Measurements from ENCODE around the gene SPATA31D3. TPM values are rescaled to one million over a fixed set of nuclear protein-coding genes. Genes with fewer than 3 reads are reported as not detected.
"Not testable (repeated sequence)": the region's sequence is repeated elsewhere in the genome, so short reads cannot be mapped to it uniquely, and the experiment has no call there.

Gene SPATA31D3
- total and polyA plus RNA-seq, 4 donors = not detected

GRCh38 chr9:81984928-81985327 is 41.6 kb downstream of the SPATA31D3 start (continued):
- TF ChIP-seq RAD21 (IDR thresholded peaks at IDR 0.05) (no peak), ZBTB33 (IDR thresholded peaks at IDR 0.05) (no peak), FOXA2 (IDR thresholded peaks at IDR 0.05) (no peak), NR2F2 (IDR thresholded peaks at IDR 0.05) (no peak), TAF1 (conservative IDR thresholded peaks at IDR 0.05) (no peak), YY1 (IDR thresholded peaks at IDR 0.05) (no peak)

DNA sequence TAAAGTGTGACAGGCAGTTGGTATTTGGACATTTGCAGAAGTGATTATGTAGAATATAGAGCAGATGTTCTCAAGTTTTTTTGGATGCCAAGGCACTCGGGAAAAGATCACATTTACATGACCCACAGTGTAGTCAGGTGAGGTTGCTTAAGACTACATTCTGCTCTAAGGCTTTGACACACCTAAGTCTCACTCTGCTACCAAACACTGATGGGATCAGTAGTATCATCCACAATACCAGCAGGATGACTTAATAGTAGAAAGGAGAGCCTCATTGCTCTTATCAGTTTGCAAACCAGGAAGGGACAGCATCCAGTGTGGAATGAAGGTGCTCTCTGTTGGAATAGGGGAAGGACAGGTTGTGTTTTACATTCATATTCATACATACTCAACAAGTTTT is 42.8 kb downstream of the SPATA31D3 start:
- WGBS = 91% methylated on average over 1 of the region's 1 CpG
- Histone ChIP-seq H3K9ac (ENCODE audit: low read depth in 1 of 2, low read length in 2 of 2) (no peak overlapping the region), H3K36me3 (ENCODE audit: control insufficient read depth in 4 of 4, insufficient read depth in 3 of 4, low read depth in 1 of 4, low read length in 3 of 4) (no peaks in the 10 kb centered on the region), H3K27ac (ENCODE audit: low read depth in 1 of 2, low read length in 2 of 2) (no peak overlapping the region), H3K4me3 (ENCODE audit: low read depth in 1 of 3, low read length in 3 of 3) (no peak overlapping the region), H3K4me1 (ENCODE audit: control insufficient read depth in 4 of 4, insufficient read depth in 4 of 4, low read length in 3 of 4) (no peaks in the 10 kb centered on the region), H3K27me3 (ENCODE audit: control insufficient read depth in 4 of 4, insufficient read depth in 4 of 4, low read length in 3 of 4) (no peaks in the 10 kb centered on the region), H3K9me3 (ENCODE audit: control insufficient read depth in 4 of 4, low read length in 3 of 4) (no peaks in the 10 kb centered on the region)
- no peak for DNase-seq (ENCODE audit: low spot score)
- TF ChIP-seq YY1 (IDR thresholded peaks at IDR 0.05) = no peak
- no peak for TF ChIP-seq REST (IDR thresholded peaks at IDR 0.05)
- TF ChIP-seq, protein P1, sequence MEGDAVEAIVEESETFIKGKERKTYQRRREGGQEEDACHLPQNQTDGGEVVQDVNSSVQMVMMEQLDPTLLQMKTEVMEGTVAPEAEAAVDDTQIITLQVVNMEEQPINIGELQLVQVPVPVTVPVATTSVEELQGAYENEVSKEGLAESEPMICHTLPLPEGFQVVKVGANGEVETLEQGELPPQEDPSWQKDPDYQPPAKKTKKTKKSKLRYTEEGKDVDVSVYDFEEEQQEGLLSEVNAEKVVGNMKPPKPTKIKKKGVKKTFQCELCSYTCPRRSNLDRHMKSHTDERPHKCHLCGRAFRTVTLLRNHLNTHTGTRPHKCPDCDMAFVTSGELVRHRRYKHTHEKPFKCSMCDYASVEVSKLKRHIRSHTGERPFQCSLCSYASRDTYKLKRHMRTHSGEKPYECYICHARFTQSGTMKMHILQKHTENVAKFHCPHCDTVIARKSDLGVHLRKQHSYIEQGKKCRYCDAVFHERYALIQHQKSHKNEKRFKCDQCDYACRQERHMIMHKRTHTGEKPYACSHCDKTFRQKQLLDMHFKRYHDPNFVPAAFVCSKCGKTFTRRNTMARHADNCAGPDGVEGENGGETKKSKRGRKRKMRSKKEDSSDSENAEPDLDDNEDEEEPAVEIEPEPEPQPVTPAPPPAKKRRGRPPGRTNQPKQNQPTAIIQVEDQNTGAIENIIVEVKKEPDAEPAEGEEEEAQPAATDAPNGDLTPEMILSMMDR (IDR thresholded peaks at IDR 0.05; ENCODE audit: low read depth, low read length, missing input control) = no peak
- TF ChIP-seq SP1 (IDR thresholded peaks at IDR 0.05) = no peak
- no peak for TF ChIP-seq ZBTB33 (IDR thresholded peaks at IDR 0.05)
- no peak for TF ChIP-seq MAX (IDR thresholded peaks at IDR 0.05)
- TF ChIP-seq TAF1 (conservative IDR thresholded peaks at IDR 0.05) = no peak
- TF ChIP-seq GABPA (IDR thresholded peaks at IDR 0.05 in 1 of 2, conservative IDR thresholded peaks at IDR 0.05 in 1 of 2) = no peak
- TF ChIP-seq, protein P2, sequence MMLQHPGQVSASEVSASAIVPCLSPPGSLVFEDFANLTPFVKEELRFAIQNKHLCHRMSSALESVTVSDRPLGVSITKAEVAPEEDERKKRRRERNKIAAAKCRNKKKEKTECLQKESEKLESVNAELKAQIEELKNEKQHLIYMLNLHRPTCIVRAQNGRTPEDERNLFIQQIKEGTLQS (IDR thresholded peaks at IDR 0.05) = no peak
- no peak for TF ChIP-seq FOXA2 (IDR thresholded peaks at IDR 0.05)
- TF ChIP-seq EGR1 (IDR thresholded peaks at IDR 0.05; ENCODE audit: low read depth in 2 of 2) = no peak
- no peak for TF ChIP-seq RAD21 (IDR thresholded peaks at IDR 0.05)
- no peak for TF ChIP-seq RXRA (IDR thresholded peaks at IDR 0.05)
- no peak for TF ChIP-seq NR2F2 (IDR thresholded peaks at IDR 0.05)
- TF ChIP-seq HNF4G (IDR thresholded peaks at IDR 0.05) = no peak
- no peak for TF ChIP-seq FOXA1 (IDR thresholded peaks at IDR 0.05)
- no peak for TF ChIP-seq HNF4A (conservative IDR thresholded peaks at IDR 0.05)
- no peak for TF ChIP-seq JUND (IDR thresholded peaks at IDR 0.05)

DNA sequence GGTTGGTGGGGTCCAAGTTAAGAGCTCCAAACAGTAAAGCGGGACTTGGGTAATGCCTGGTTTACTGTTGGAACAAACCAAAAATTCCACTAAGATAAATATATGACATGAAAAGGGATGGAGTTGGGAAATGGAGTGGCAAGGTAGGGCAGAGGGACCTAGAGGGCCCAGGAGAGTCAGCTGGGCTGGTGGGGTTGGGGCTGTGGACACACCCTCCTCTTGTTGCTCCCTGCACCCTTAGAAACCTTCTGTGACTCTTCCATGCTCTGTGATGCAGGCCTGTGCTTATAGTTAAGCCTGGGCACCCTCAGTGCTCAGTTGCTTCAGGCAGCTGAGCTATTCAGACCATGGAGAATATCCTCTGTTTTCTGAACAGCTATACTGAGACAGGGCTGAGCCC is 45.2 kb downstream of the SPATA31D3 start, which contains the start of gene SPATA31D1:
TSS of gene SPATA31D1 (plus strand) at position 301 of the 400 bp plus-strand sequence. CDS start at position 348, 47 bp downstream.
- H3K4me3 ChIP-seq (ENCODE audit: low read depth in 1 of 3, low read length in 3 of 3); H3K27me3 ChIP-seq (ENCODE audit: control insufficient read depth in 4 of 4, insufficient read depth in 4 of 4, low read length in 3 of 4); H3K9ac ChIP-seq (ENCODE audit: low read depth in 1 of 2, low read length in 2 of 2); H3K27ac ChIP-seq (ENCODE audit: low read depth in 1 of 2, low read length in 2 of 2); H3K4me1 ChIP-seq (ENCODE audit: control insufficient read depth in 4 of 4, insufficient read depth in 4 of 4, low read length in 3 of 4); H3K9me3 ChIP-seq (ENCODE audit: control insufficient read depth in 4 of 4, low read length in 3 of 4); DNase-seq (ENCODE audit: low spot score); H3K36me3 ChIP-seq (ENCODE audit: control insufficient read depth in 4 of 4, insufficient read depth in 3 of 4, low read depth in 1 of 4, low read length in 3 of 4): not testable (repeated sequence)
- WGBS = 95% methylated on average over 1 of the region's 1 CpG
